HepG2 (cell line): ENCODE data around the gene GNAI2. TPM values are rescaled to one million over a fixed set of nuclear protein-coding genes. Genes with fewer than 3 reads are reported as not detected.

Experiments used
- ARNTL ChIP-seq: sonication (generic); formaldehyde crosslinking; IDR thresholded peaks from 2 replicates; pipeline ENCODE4 v1.4.0; 2020; ENCODE audit warnings: mild to moderate bottlenecking, missing genetic modification reagents
- FOXM1 ChIP-seq: sonication (generic); formaldehyde crosslinking; IDR thresholded peaks from 2 replicates; pipeline ENCODE4 v1.5.0; 2020; ENCODE audit warnings: missing genetic modification reagents
- JDP2 ChIP-seq: sonication (generic); formaldehyde crosslinking; IDR thresholded peaks from 2 replicates; pipeline ENCODE4 v1.8.1; 2022; ENCODE audit warnings: missing genetic modification reagents, borderline replicate concordance
- MAX ChIP-seq: IDR thresholded peaks from 2 replicates; pipeline ENCODE4 v1.6.1; 2012; ENCODE audit warnings: inconsistent platforms
- PAX8 ChIP-seq: sonication (generic); formaldehyde crosslinking; IDR thresholded peaks from 2 replicates; pipeline ENCODE4 v1.8.0; 2022; ENCODE audit warnings: mild to moderate bottlenecking, missing genetic modification reagents, borderline replicate concordance
- SIN3A ChIP-seq: IDR thresholded peaks from 2 replicates; pipeline ENCODE4 v1.6.1; 2011; ENCODE audit warnings: low read depth, mild to moderate bottlenecking, control low read depth, low read length, borderline replicate concordance
- STAG1 ChIP-seq: sonication (generic); formaldehyde crosslinking; IDR thresholded peaks from 2 replicates; pipeline ENCODE4 v1.4.0; 2020; ENCODE audit warnings: missing genetic modification reagents
- THYN1 ChIP-seq: sonication (generic); formaldehyde crosslinking; IDR thresholded peaks from 2 replicates; pipeline ENCODE4 v1.8.1; 2023; ENCODE audit warnings: low read depth, mild to moderate bottlenecking, moderate library complexity, missing genetic modification reagents, borderline replicate concordance
- ZBTB3 ChIP-seq: sonication (generic); formaldehyde crosslinking; IDR thresholded peaks from 2 replicates; pipeline ENCODE4 v1.4.0; 2020; ENCODE audit warnings: low read depth, mild to moderate bottlenecking, moderate library complexity, missing genetic modification reagents, borderline replicate concordance
- ZFY ChIP-seq: sonication (generic); formaldehyde crosslinking; IDR thresholded peaks from 2 replicates; pipeline ENCODE4 v1.4.0; 2020; ENCODE audit warnings: missing genetic modification reagents
- ZKSCAN5 ChIP-seq: sonication (generic); formaldehyde crosslinking; IDR thresholded peaks from 2 replicates; pipeline ENCODE4 v1.5.1; 2020; ENCODE audit warnings: mild to moderate bottlenecking, missing genetic modification reagents
- ZNF142 ChIP-seq: sonication (generic); formaldehyde crosslinking; IDR thresholded peaks from 2 replicates; pipeline ENCODE4 v1.4.0; 2020; ENCODE audit warnings: missing genetic modification reagents
- ZNF18 ChIP-seq: sonication (generic); formaldehyde crosslinking; IDR thresholded peaks from 2 replicates; pipeline ENCODE4 v1.8.0; 2022; ENCODE audit warnings: mild to moderate bottlenecking, missing genetic modification reagents; ENCODE audit not compliant: insufficient replicate concordance
- ZNF496 ChIP-seq: sonication (generic); formaldehyde crosslinking; IDR thresholded peaks from 2 replicates; pipeline ENCODE4 v1.8.1; 2023; ENCODE audit warnings: mild to moderate bottlenecking, moderate library complexity, missing genetic modification reagents; ENCODE audit not compliant: insufficient replicate concordance
- ZNF512 ChIP-seq: sonication (generic); formaldehyde crosslinking; IDR thresholded peaks from 2 replicates; pipeline ENCODE4 v1.4.0; 2020; ENCODE audit warnings: mild to moderate bottlenecking, missing genetic modification reagents
- ZNF547 ChIP-seq: sonication (generic); formaldehyde crosslinking; IDR thresholded peaks from 2 replicates; pipeline ENCODE4 v1.5.1; 2020; ENCODE audit warnings: mild to moderate bottlenecking, missing genetic modification reagents
- ZNF558 ChIP-seq: sonication (generic); formaldehyde crosslinking; IDR thresholded peaks from 2 replicates; pipeline ENCODE4 v1.9.0; 2022; ENCODE audit warnings: mild to moderate bottlenecking, missing genetic modification reagents, borderline replicate concordance
- ZSCAN20 ChIP-seq: sonication (generic); formaldehyde crosslinking; IDR thresholded peaks from 2 replicates; pipeline ENCODE4 v1.4.0; 2020; ENCODE audit warnings: missing genetic modification reagents, mild to moderate bottlenecking, borderline replicate concordance
- ZSCAN21 ChIP-seq: sonication (generic); formaldehyde crosslinking; IDR thresholded peaks from 2 replicates; pipeline ENCODE4 v1.8.0; 2022; ENCODE audit warnings: mild to moderate bottlenecking, missing genetic modification reagents, moderate library complexity, borderline replicate concordance
- ZZZ3 ChIP-seq: sonication (generic); formaldehyde crosslinking; IDR thresholded peaks from 2 replicates; pipeline ENCODE4 v1.4.0; 2020; ENCODE audit warnings: missing genetic modification reagents, mild to moderate bottlenecking, borderline replicate concordance
- polyA plus RNA-seq, 8 experiments: library from polyadenylated mRNA; depleted of rRNA in 3 of 8; stranded (reverse) in 7 of 8; unstranded in 1 of 8; fragments of >200 nt; fragmentation: Illumina TruSeq in 4 of 8; extraction: Trizol in 4 of 8; gene quantifications; 2 replicates each; pipeline versions ENCODE4 v1.2.1 to v1.2.3, GENCODE V29; 2011 to 2016; ENCODE audit warnings: low read depth in 4 of 8, missing spikeins in 1 of 8, mixed read lengths in 1 of 8; ENCODE audit not compliant: insufficient read depth in 1 of 8
- total RNA-seq, 5 experiments: library from RNA; depleted of rRNA; stranded (reverse); fragments of >200 nt; fragmentation: Illumina TruSeq; extraction: Trizol; gene quantifications; 2 replicates each; pipeline ENCODE4 v1.2.3, GENCODE V29; 2016; ENCODE audit warnings: low read depth in 1 of 5

Gene GNAI2
- total and polyA plus RNA-seq, 2 of the 13 experiments (the other 11 are each of a cell fraction or from before 2014, with no cell fraction given): 51.1 to 66.2 TPM

GRCh38 chr3:50235716-50236483 lies at the start of gene GNAI2 (continued):
- TF ChIP-seq ZSCAN21 (CRISPR knock-in tag) (no peak), ZKSCAN5 (CRISPR knock-in tag) (no peak), JDP2 (CRISPR knock-in tag) (no peak), MAX (peak; percentile 34; the same call in 1 of the 2 replicates), ZNF558 (CRISPR knock-in tag) (no peak), ZNF496 (CRISPR knock-in tag) (no peak), PAX8 (CRISPR knock-in tag) (no peak), ZZZ3 (CRISPR knock-in tag) (no peak), FOXM1 (CRISPR knock-in tag) (no peak), ZNF142 (CRISPR knock-in tag) (no peak; the same call in 1 of the 2 replicates), ZNF512 (CRISPR knock-in tag) (no peak), ZSCAN20 (no peak), SIN3A (no peak), ZFY (peak; percentile 84), STAG1 (no peak), THYN1 (CRISPR knock-in tag) (no peak), ARNTL (CRISPR knock-in tag) (no peak), ZNF547 (CRISPR knock-in tag) (peak; percentile 52; the same call in 1 of the 2 replicates), ZNF18 (CRISPR knock-in tag) (no peak), ZBTB3 (no peak)
